Loucy (cell line): ENCODE data around the gene MTFR1L.

Experiments
- H2AFZ ChIP-seq: fragments of 200-600 bp; sonication (generic); 2 replicates; pipeline ENCODE4 v1.6.0; 2016; ENCODE audit warnings: antibody characterized with exemption, mild to moderate bottlenecking, low read length, moderate library complexity
- H3F3A ChIP-seq: fragments of 200-600 bp; 2 replicates; pipeline ENCODE4 v1.6.0; 2016; ENCODE audit warnings: antibody characterized with exemption, low read depth, mild to moderate bottlenecking
- H3K27me3 ChIP-seq: fragments of 200-600 bp; sonication (generic); 2 replicates; pipeline ENCODE4 v1.6.1; 2014; ENCODE audit warnings: low read length, mild to moderate bottlenecking; ENCODE audit not compliant: insufficient read depth, poor library complexity, severe bottlenecking
- H3K36me3 ChIP-seq: fragments of 200-600 bp; sonication (generic); 2 replicates; pipeline ENCODE4 v1.6.1; 2016; ENCODE audit warnings: low read length; ENCODE audit not compliant: insufficient read depth
- H3K4me1 ChIP-seq: fragments of 200-600 bp; sonication (generic); 2 replicates; pipeline ENCODE4 v1.5.1; 2014; ENCODE audit warnings: low read length, mild to moderate bottlenecking; ENCODE audit not compliant: insufficient read depth, poor library complexity, severe bottlenecking
- H3K4me2 ChIP-seq: fragments of 200-600 bp; sonication (generic); 2 replicates; pipeline ENCODE4 v1.6.0; 2014; ENCODE audit warnings: antibody characterized with exemption, low read length, low read depth, mild to moderate bottlenecking; ENCODE audit not compliant: poor library complexity, severe bottlenecking
- H3K4me3 ChIP-seq: fragments of 200-600 bp; sonication (generic); 2 replicates; pipeline ENCODE4 v1.5.1; 2014; ENCODE audit warnings: low read length, mild to moderate bottlenecking, mixed read lengths; ENCODE audit not compliant: poor library complexity, severe bottlenecking
- H3K79me2 ChIP-seq: fragments of 200-600 bp; sonication (generic); 2 replicates; pipeline ENCODE4 v1.6.1; 2014; ENCODE audit warnings: low read length; ENCODE audit not compliant: insufficient read depth
- H3K9ac ChIP-seq: fragments of 200-600 bp; sonication (generic); 2 replicates; pipeline ENCODE4 v1.6.0; 2014; ENCODE audit warnings: mild to moderate bottlenecking, low read depth, low read length, moderate library complexity; ENCODE audit not compliant: poor library complexity, severe bottlenecking
- H3K9me2 ChIP-seq: fragments of 200-600 bp; sonication (generic); replicated peaks from 2 replicates; pipeline ENCODE4 v1.6.1; 2016; ENCODE audit warnings: low read depth, low read length, mixed read lengths
- H3K9me3 ChIP-seq: fragments of 200-600 bp; sonication (generic); 2 replicates; pipeline ENCODE4 v1.6.1; 2014; ENCODE audit warnings: mild to moderate bottlenecking, antibody characterized with exemption, low read length, low read depth; ENCODE audit not compliant: insufficient read depth
- H4K20me1 ChIP-seq: fragments of 200-600 bp; sonication (generic); 2 replicates; pipeline ENCODE4 v1.6.0; 2014; ENCODE audit warnings: antibody characterized with exemption, low read length, mild to moderate bottlenecking; ENCODE audit not compliant: insufficient read depth, poor library complexity, severe bottlenecking
- CTCF ChIP-seq: fragments of 200-600 bp; sonication (generic); conservative IDR thresholded peaks from 2 replicates; pipeline ENCODE4 v1.5.1; 2014; ENCODE audit warnings: mild to moderate bottlenecking, antibody characterized with exemption, low read length
- EZH2phosphoT487 ChIP-seq: fragments of 200-600 bp; IDR thresholded peaks from 2 replicates; pipeline ENCODE4 v1.6.1; 2018; ENCODE audit warnings: antibody characterized with exemption, mild to moderate bottlenecking, moderate library complexity, borderline replicate concordance

The MTFR1L gene

GRCh38 chr1:25808481-25809244, 11.1 kb upstream of the MTFR1L start:
- no peak overlapping the region for H3K9ac ChIP-seq

GRCh38 chr1:25809283-25809926, 10.3 kb upstream of the MTFR1L start:
- H2AFZ ChIP-seq, result no peak overlapping the region
- H3K27me3 ChIP-seq, result no peaks in the 10 kb centered on the region
- no peaks in the 10 kb centered on the region for H3F3A ChIP-seq
- no peaks in the 10 kb centered on the region for H3K79me2 ChIP-seq
- no peak for TF ChIP-seq EZH2phosphoT487
- no peak for TF ChIP-seq CTCF
- H3K4me2 ChIP-seq, result no peak overlapping the region
- H3K9me3 ChIP-seq, result no peaks in the 10 kb centered on the region
- no peaks in the 10 kb centered on the region for H4K20me1 ChIP-seq
- H3K36me3 ChIP-seq, result no peaks in the 10 kb centered on the region
- H3K4me1 ChIP-seq, result peaks cover 2% of the 10 kb centered on the region
- no peaks in the 10 kb centered on the region for H3K9me2 ChIP-seq
- H3K9ac ChIP-seq, result no peak overlapping the region
- H3K4me3 ChIP-seq, result no peak overlapping the region

More at GRCh38 chr1:25808481-25809244, 11.1 kb upstream of the MTFR1L start:
- Histone ChIP-seq H3K79me2 (no peaks in the 10 kb centered on the region), H2AFZ (no peak overlapping the region), H4K20me1 (no peaks in the 10 kb centered on the region), H3K4me2 (no peak overlapping the region), H3K9me3 (no peaks in the 10 kb centered on the region), H3K4me3 (no peak overlapping the region), H3K9me2 (no peaks in the 10 kb centered on the region), H3K4me1 (no peaks in the 10 kb centered on the region), H3K36me3 (no peaks in the 10 kb centered on the region), H3F3A (no peaks in the 10 kb centered on the region), H3K27me3 (no peaks in the 10 kb centered on the region)
- TF ChIP-seq EZH2phosphoT487, result no peak
- TF ChIP-seq CTCF, result no peak

GRCh38 chr1:25809929-25810328, 9.8 kb upstream of the MTFR1L start:
- Histone ChIP-seq H2AFZ (no peak overlapping the region), H3K9me2 (no peaks in the 10 kb centered on the region), H3K79me2 (no peaks in the 10 kb centered on the region), H3K9ac (no peak overlapping the region), H3K4me1 (peaks cover 2% of the 10 kb centered on the region), H3K4me3 (no peak overlapping the region), H3F3A (no peaks in the 10 kb centered on the region), H3K27me3 (no peaks in the 10 kb centered on the region), H3K9me3 (no peaks in the 10 kb centered on the region), H3K4me2 (no peak overlapping the region), H4K20me1 (no peaks in the 10 kb centered on the region), H3K36me3 (no peaks in the 10 kb centered on the region)
- no peak for TF ChIP-seq CTCF
- TF ChIP-seq EZH2phosphoT487, result no peak
